Prostate gland (tissue), 2 donors: ENCODE data around the gene IL2RA.

Source experiments
- CTCF ChIP-seq, 4 experiments: fragments of 200-600 bp in 2 of 4; fragments of 450-650 bp in 2 of 4; sonication (generic) in 2 of 4; IDR thresholded peaks; 1 replicate in 3 of 4; 2 replicates in 1 of 4; pipeline ENCODE4 v1.5.1; 2016 to 2019; ENCODE audit warnings: antibody characterized with exemption in 4 of 4, mild to moderate bottlenecking in 2 of 4, moderate library complexity in 2 of 4
- POLR2A ChIP-seq: fragments of 450-650 bp; IDR thresholded peaks from one replicate; pipeline ENCODE4 v1.6.1; 2016; ENCODE audit warnings: antibody characterized with exemption, mild to moderate bottlenecking
- POLR2AphosphoS5 ChIP-seq: sonication (generic); formaldehyde crosslinking; IDR thresholded peaks from one replicate; pipeline ENCODE4 v1.6.1; 2017; ENCODE audit warnings: antibody characterized with exemption

- TF ChIP-seq CTCF (IDR thresholded peaks at IDR 0.05) = no peak
- no peak for TF ChIP-seq POLR2A
- TF ChIP-seq POLR2AphosphoS5 = no peak
Observed at GRCh38 chr10:6070660-6071059, 8.5 kb upstream of the IL2RA start.
